Progenitor cell of endocrine pancreas (in vitro differentiated cells): ENCODE measurements around the gene KRT37. TPM values are rescaled to one million over a fixed set of nuclear protein-coding genes. Genes with fewer than 3 reads are reported as not detected.
"Not testable (repeated sequence)": the region's sequence is repeated elsewhere in the genome, so short reads cannot be mapped to it uniquely, and the experiment has no call there.

Experiments used
- DNase-seq: peaks from one replicate; pipeline ENCODE4 v3.0.0; 2021; ENCODE audit warnings: low spot score; ENCODE audit not compliant: unreplicated experiment
- H3K27ac Mint-ChIP-seq: 2 replicates; pipeline ENCODE4 v1.8.0; 2021; ENCODE audit warnings: mild to moderate bottlenecking, moderate library complexity, mixed read lengths
- H3K27me3 Mint-ChIP-seq: 2 replicates; pipeline ENCODE4 v1.8.0; 2021; ENCODE audit warnings: mixed read lengths
- H3K36me3 Mint-ChIP-seq: 2 replicates; pipeline ENCODE4 v1.8.0; 2022; ENCODE audit warnings: mixed read lengths; ENCODE audit not compliant: insufficient read depth
- H3K4me1 Mint-ChIP-seq: 2 replicates; pipeline ENCODE4 v1.8.0; 2021; ENCODE audit warnings: low read depth, mixed read lengths
- H3K4me3 Mint-ChIP-seq: 2 replicates; pipeline ENCODE4 v1.8.0; 2021; ENCODE audit warnings: low read depth, mild to moderate bottlenecking, moderate library complexity, mixed read lengths
- H3K9me3 Mint-ChIP-seq: 2 replicates; pipeline ENCODE4 v1.8.0; 2021; ENCODE audit warnings: low read depth, mixed read lengths
- CTCF ChIP-seq: fragments of 200-600 bp; sonication (generic); IDR thresholded peaks from one replicate; pipeline ENCODE4 v1.5.0; 2021; ENCODE audit warnings: antibody characterized with exemption, mild to moderate bottlenecking; ENCODE audit not compliant: unreplicated experiment
- total RNA-seq: library from RNA; stranded (reverse); gene quantifications from 2 replicates; pipeline ENCODE4 v1.2.1, GENCODE V29; 2021

KRT37 gene
- total RNA-seq, 1 donor from 2014 or later, result not detected

- Mint-ChIP-seq H3K4me1 (no peaks in the 10 kb centered on the region), H3K9me3 (no peaks in the 10 kb centered on the region), H3K27ac (no peak overlapping the region), H3K27me3 (peaks cover 9% of the 10 kb centered on the region), H3K4me3 (no peak overlapping the region), H3K36me3 (no peaks in the 10 kb centered on the region)
- TF ChIP-seq CTCF, result no peak
- DNase-seq, result no peak
Measured at GRCh38 chr17:41395611-41396010, 28.8 kb downstream of the KRT37 start.

DNA sequence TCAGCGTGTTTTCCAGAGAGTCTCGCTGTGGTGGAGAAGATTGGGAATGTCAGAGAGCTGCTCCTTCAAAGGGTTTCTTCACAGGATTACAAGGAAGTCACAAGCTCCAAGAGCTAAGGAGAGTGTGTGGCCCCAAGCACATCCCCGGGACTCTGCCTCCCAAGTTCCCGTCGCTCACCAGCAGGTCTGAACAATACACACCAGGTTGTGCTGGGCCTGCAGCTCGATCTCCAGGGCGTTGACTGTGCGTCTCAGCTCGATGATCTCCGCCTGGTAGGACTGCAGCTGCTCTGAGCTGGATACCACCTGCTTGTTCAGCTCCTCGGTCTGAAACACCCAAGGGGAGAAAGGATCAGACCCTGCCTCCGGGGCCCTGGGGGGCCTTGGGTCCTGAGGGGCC lies 29.3 kb downstream of the KRT37 start:
- H3K4me1 Mint-ChIP-seq, H3K27ac Mint-ChIP-seq, H3K36me3 Mint-ChIP-seq, H3K4me3 Mint-ChIP-seq, H3K27me3 Mint-ChIP-seq, DNase-seq, H3K9me3 Mint-ChIP-seq: not testable (repeated sequence)

DNA sequence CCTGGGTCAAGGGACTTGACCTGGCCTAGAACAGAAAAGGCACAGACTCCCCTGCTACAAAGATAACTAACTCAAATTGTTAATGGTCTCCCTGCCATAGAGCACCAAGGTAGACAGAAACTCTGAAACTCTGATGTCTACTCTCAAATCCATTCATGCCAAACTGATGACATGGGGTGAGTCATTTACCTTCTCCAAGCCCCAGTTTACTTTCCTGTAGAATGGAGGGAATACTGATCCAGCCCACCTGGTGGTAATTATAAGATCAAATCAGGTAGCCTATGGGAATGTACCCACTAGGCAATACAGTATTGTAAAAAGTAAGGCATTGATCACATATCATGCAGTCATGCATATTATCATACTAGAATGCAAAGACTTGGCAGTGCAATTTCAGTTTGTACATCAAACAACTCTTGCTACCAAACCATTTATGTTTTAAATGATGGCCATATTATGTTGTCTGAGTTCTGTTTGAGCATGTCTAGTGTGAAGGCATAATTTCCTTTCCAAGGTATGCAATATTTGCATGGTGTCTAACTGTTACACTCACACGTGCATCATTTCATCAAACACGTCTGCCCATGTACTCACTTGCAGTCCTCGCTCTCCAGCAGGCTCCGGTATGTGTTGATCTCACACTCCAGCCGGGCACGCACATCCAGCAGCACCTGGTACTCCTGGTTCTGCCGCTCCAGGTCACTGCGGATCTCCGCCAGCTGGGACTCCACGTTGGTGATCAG lies 30.0 kb downstream of the KRT37 start:
- Mint-ChIP-seq H3K36me3 (no peaks in the 10 kb centered on the region), H3K9me3 (no peaks in the 10 kb centered on the region), H3K27ac (no peak overlapping the region), H3K4me3 (no peak overlapping the region), H3K27me3 (peaks cover 6% of the 10 kb centered on the region), H3K4me1 (peaks cover 1% of the 10 kb centered on the region)
- DNase-seq, result no peak
- TF ChIP-seq CTCF, result no peak

- DNase-seq, result no peak
- peaks cover 6% of the 10 kb centered on the region for H3K27me3 Mint-ChIP-seq
- no peak overlapping the region for H3K27ac Mint-ChIP-seq
- H3K4me1 Mint-ChIP-seq, result peaks cover 1% of the 10 kb centered on the region
- no peaks in the 10 kb centered on the region for H3K36me3 Mint-ChIP-seq
- TF ChIP-seq CTCF, result no peak
- no peak overlapping the region for H3K4me3 Mint-ChIP-seq
- no peaks in the 10 kb centered on the region for H3K9me3 Mint-ChIP-seq
Measured at GRCh38 chr17:41393826-41394225, 30.6 kb downstream of the KRT37 start.

DNA sequence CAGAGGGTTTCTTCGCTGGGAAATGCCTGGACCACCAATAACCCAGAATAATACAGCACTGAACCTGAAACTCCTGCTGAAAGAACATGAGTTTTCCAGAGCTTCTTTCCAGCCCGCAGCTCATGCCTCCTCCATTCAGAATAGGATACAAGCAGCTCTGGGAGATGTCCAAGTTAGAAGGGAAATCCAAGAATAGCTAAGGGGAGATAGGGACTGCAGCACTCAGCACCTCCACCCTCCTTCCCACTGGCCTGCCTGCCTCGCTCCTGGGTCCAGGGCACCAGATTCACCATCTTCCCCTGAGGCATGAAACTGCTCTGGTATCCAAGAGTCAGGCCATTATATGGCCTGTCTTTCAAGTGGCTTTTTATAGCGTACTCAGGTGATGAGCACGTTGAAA lies 31.1 kb downstream of the KRT37 start:
- no peak overlapping the region for H3K4me3 Mint-ChIP-seq
- TF ChIP-seq CTCF, result no peak
- H3K9me3 Mint-ChIP-seq, result no peaks in the 10 kb centered on the region
- no peak for DNase-seq
- no peak overlapping the region for H3K27ac Mint-ChIP-seq
- no peaks in the 10 kb centered on the region for H3K36me3 Mint-ChIP-seq
- H3K27me3 Mint-ChIP-seq, result peaks cover 6% of the 10 kb centered on the region
- peaks cover 1% of the 10 kb centered on the region for H3K4me1 Mint-ChIP-seq

DNA sequence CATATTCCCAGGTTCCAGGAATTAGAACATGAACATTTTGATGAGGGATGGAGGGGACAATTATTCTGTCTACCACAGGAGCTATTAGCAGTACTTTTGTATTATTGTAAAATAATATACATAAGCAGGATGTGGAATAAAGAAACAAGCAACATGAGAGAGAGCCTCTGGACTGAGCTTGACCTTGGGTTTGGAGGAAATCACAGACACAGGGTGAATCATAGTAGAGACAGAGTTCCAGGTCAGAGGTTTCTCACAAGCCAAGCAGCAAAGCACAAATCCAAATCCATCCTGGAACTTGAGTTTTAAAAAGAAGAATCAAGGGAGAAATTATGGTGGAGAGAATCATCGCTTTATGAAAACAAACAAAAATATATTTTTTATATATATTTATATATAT lies 32.1 kb downstream of the KRT37 start:
- no peak for TF ChIP-seq CTCF

More for the DNA sequence above, 32.1 kb downstream of the KRT37 start:
- Mint-ChIP-seq H3K4me3 (no peak overlapping the region), H3K36me3 (no peaks in the 10 kb centered on the region), H3K27me3 (peaks cover 3% of the 10 kb centered on the region), H3K27ac (no peak overlapping the region), H3K9me3 (no peaks in the 10 kb centered on the region), H3K4me1 (peaks cover 1% of the 10 kb centered on the region)
- no peak for DNase-seq
